ENCODE measurements around the gene PTPRG.

PTPRG gene

GRCh38 chr3:62193586-62194345, 632.4 kb downstream of the PTPRG start:
- H3K36me3 ChIP-seq (ENCODE audit: control insufficient read depth in 1 of 2, insufficient read depth in 2 of 2, low read length in 2 of 2): no peaks in the 10 kb centered on the region
- H3K9ac ChIP-seq (ENCODE audit: low read length): no peak overlapping the region
- H3K4me2 ChIP-seq (ENCODE audit: low read length): no peak overlapping the region
- H2BK5ac ChIP-seq (ENCODE audit: low read depth, low read length, poor library complexity): no peak overlapping the region
- H2BK12ac ChIP-seq (ENCODE audit: low read length): no peak overlapping the region
- H3K27me3 ChIP-seq (ENCODE audit: insufficient read depth, low read length): no peaks in the 10 kb centered on the region
- no peak overlapping the region for H3K23ac ChIP-seq (ENCODE audit: low read length)
- H3K4me3 ChIP-seq (ENCODE audit: low read depth, low read length): no peak overlapping the region
- WGBS (ENCODE audit: extremely low coverage, insufficient coverage, insufficient read length): no CpG with 5 or more reads among the region's 10 CpGs
- H3K14ac ChIP-seq (ENCODE audit: low read length): no peak overlapping the region
- H3K79me1 ChIP-seq (ENCODE audit: low read length): no peaks in the 10 kb centered on the region
- H3K18ac ChIP-seq (ENCODE audit: low read length): no peak overlapping the region
- no peak overlapping the region for H2AK5ac ChIP-seq (ENCODE audit: low read length)
- H3K4ac ChIP-seq (ENCODE audit: low read depth, low read length): no peak overlapping the region
- no peak overlapping the region for H4K8ac ChIP-seq (ENCODE audit: low read depth, low read length)
- no peak overlapping the region for H4K91ac ChIP-seq (ENCODE audit: low read depth, low read length)
- no peaks in the 10 kb centered on the region for H3K4me1 ChIP-seq (ENCODE audit: control insufficient read depth in 1 of 2, insufficient read depth in 2 of 2, low read length in 2 of 2)
- no peak overlapping the region for H3K27ac ChIP-seq (ENCODE audit: low read depth, low read length)
- H2BK120ac ChIP-seq (ENCODE audit: insufficient read depth, low read length, poor library complexity): no peak overlapping the region
- no peak overlapping the region for H2AFZ ChIP-seq (ENCODE audit: insufficient read depth, low read length, poor library complexity)
- peaks cover 5% of the 10 kb centered on the region for H3K9me3 ChIP-seq (ENCODE audit: insufficient read depth, low read depth, low read length)
- no peak for DNase-seq
- H4K12ac ChIP-seq (ENCODE audit: low read depth, low read length): no peak overlapping the region
- no peaks in the 10 kb centered on the region for H3K79me2 ChIP-seq (ENCODE audit: control insufficient read depth, insufficient read depth, low read length, poor library complexity)

DNA sequence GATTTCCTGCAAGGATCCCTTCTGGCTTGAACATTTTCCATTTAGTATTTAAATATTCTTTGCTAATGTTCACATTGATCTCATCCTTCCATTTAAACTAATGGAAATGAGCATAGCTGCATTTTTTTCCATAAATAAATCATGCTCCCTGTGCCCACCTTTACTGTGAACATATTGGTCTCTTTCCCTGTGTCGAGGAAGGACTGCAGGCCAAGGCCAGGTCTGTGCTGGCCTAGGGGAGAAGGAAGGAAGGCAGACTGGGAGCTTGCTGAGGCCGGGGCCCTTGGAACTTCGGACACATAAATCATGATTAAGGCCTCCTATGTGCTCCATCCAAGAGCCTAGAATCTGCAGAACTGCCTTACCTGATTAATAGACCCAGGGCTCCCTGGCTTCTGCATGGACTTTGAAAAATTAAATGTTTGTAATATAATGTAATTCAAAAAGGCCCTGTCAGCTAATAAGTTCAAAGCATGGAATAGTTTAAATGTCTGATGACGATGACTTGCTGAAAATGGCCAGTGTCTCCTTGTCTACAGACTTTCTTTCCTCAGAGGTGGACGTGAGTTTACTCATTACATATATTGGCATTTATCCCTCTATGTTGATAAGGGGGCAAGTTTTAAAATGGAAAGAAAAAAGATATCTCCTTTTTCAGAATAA, 636.1 kb downstream of the PTPRG start:
- Histone ChIP-seq H3K27me3 (ENCODE audit: insufficient read depth, low read length) (no peaks in the 10 kb centered on the region), H3K79me1 (ENCODE audit: low read length) (no peaks in the 10 kb centered on the region), H3K23ac (ENCODE audit: low read length) (no peak overlapping the region), H3K9ac (ENCODE audit: low read length) (no peak overlapping the region), H3K4me1 (ENCODE audit: control insufficient read depth in 1 of 2, insufficient read depth in 2 of 2, low read length in 2 of 2) (no peaks in the 10 kb centered on the region), H2BK12ac (ENCODE audit: low read length) (no peak overlapping the region), H3K9me3 (ENCODE audit: insufficient read depth, low read depth, low read length) (no peaks in the 10 kb centered on the region), H3K14ac (ENCODE audit: low read length) (no peak overlapping the region), H2BK5ac (ENCODE audit: low read depth, low read length, poor library complexity) (no peak overlapping the region), H3K79me2 (ENCODE audit: control insufficient read depth, insufficient read depth, low read length, poor library complexity) (no peaks in the 10 kb centered on the region), H4K91ac (ENCODE audit: low read depth, low read length) (no peak overlapping the region), H2AK5ac (ENCODE audit: low read length) (no peak overlapping the region), H3K4me3 (ENCODE audit: low read depth, low read length) (no peak overlapping the region), H3K4ac (ENCODE audit: low read depth, low read length) (no peak overlapping the region), H2BK120ac (ENCODE audit: insufficient read depth, low read length, poor library complexity) (no peak overlapping the region), H4K12ac (ENCODE audit: low read depth, low read length) (no peak overlapping the region), H3K4me2 (ENCODE audit: low read length) (no peak overlapping the region), H4K8ac (ENCODE audit: low read depth, low read length) (no peak overlapping the region), H3K18ac (ENCODE audit: low read length) (no peak overlapping the region), H2AFZ (ENCODE audit: insufficient read depth, low read length, poor library complexity) (no peak overlapping the region), H3K27ac (ENCODE audit: low read depth, low read length) (no peak overlapping the region), H3K36me3 (ENCODE audit: control insufficient read depth in 1 of 2, insufficient read depth in 2 of 2, low read length in 2 of 2) (peaks cover 0 to 1% of the 10 kb centered on the region in 2 experiments)
- WGBS (ENCODE audit: extremely low coverage, insufficient coverage, insufficient read length): no CpG with 5 or more reads among the region's 5 CpGs
- no peak for DNase-seq

DNA sequence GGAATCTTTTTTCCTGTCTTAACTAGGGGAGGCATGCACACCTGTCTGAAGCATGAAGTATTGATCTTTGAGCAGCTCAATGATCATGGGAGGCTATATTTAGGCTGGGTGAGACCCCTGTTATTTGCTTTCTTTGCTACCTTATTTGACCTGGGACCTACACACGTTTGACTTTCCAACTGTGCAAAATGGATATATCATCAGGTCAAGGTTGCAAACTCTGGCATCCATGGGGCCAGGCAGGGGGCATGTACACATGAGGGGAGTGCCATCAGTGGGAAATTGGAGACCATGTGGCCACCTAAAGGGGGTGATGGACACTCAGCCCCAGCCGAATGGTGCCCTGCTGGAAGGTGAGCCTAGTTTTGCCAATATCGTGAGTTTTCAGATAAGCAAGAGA, 637.8 kb downstream of the PTPRG start:
- no peak overlapping the region for H3K18ac ChIP-seq (ENCODE audit: low read length)
- no peak overlapping the region for H4K8ac ChIP-seq (ENCODE audit: low read depth, low read length)
- no peaks in the 10 kb centered on the region for H3K27me3 ChIP-seq (ENCODE audit: insufficient read depth, low read length)
- no peaks in the 10 kb centered on the region for H3K9me3 ChIP-seq (ENCODE audit: insufficient read depth, low read depth, low read length)
- no peak overlapping the region for H2BK5ac ChIP-seq (ENCODE audit: low read depth, low read length, poor library complexity)
- no peaks in the 10 kb centered on the region for H3K4me1 ChIP-seq (ENCODE audit: control insufficient read depth in 1 of 2, insufficient read depth in 2 of 2, low read length in 2 of 2)
- no peaks in the 10 kb centered on the region for H3K79me1 ChIP-seq (ENCODE audit: low read length)
- H3K36me3 ChIP-seq (ENCODE audit: control insufficient read depth in 1 of 2, insufficient read depth in 2 of 2, low read length in 2 of 2): peaks cover 2 to 8% of the 10 kb centered on the region in 2 experiments
- no peak overlapping the region for H3K4me2 ChIP-seq (ENCODE audit: low read length)
- no peak overlapping the region for H3K23ac ChIP-seq (ENCODE audit: low read length)
- H2AK5ac ChIP-seq (ENCODE audit: low read length): no peak overlapping the region
- no peak overlapping the region for H3K4ac ChIP-seq (ENCODE audit: low read depth, low read length)
- DNase-seq: no peak
- no peak overlapping the region for H2AFZ ChIP-seq (ENCODE audit: insufficient read depth, low read length, poor library complexity)
- no peak overlapping the region for H3K9ac ChIP-seq (ENCODE audit: low read length)
- H4K12ac ChIP-seq (ENCODE audit: low read depth, low read length): no peak overlapping the region
- no CpG with 5 or more reads among the region's 3 CpGs for WGBS (ENCODE audit: extremely low coverage, insufficient coverage, insufficient read length)
- no peak overlapping the region for H3K4me3 ChIP-seq (ENCODE audit: low read depth, low read length)
- H2BK12ac ChIP-seq (ENCODE audit: low read length): no peak overlapping the region
- H4K91ac ChIP-seq (ENCODE audit: low read depth, low read length): no peak overlapping the region
- H2BK120ac ChIP-seq (ENCODE audit: insufficient read depth, low read length, poor library complexity): no peak overlapping the region
- no peak overlapping the region for H3K14ac ChIP-seq (ENCODE audit: low read length)
- no peak overlapping the region for H3K27ac ChIP-seq (ENCODE audit: low read depth, low read length)
- no peaks in the 10 kb centered on the region for H3K79me2 ChIP-seq (ENCODE audit: control insufficient read depth, insufficient read depth, low read length, poor library complexity)

DNA sequence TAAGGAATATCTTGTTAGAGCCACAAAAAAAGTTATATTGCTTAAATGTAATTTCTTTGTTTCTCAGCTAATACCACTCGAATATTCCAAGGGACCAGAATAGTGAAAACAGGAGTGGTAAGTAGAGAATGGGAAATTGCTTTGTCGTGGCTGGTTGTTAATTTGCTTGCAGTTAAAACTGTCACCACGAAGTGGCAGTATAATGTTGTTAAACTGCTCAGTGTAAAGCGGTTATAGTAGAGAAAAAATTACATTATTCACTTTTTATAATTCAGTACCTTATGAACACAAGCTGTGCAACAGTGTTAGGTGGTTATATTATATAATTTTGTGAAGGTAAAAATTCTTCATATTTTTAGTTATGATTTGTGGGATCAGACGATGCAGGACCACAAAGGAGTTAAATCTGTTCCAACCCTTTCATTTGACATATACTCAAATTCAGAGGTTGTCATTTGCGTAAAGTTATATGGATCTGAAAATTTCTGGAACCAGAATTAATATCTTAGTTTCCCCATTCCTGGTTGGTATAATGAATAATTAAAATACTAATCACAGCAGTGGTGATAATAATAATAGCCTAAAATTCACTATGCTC, 640.2 kb downstream of the PTPRG start:
- no peak overlapping the region for H3K27ac ChIP-seq (ENCODE audit: low read depth, low read length)
- H2BK12ac ChIP-seq (ENCODE audit: low read length): no peak overlapping the region
- H3K79me2 ChIP-seq (ENCODE audit: control insufficient read depth, insufficient read depth, low read length, poor library complexity): no peaks in the 10 kb centered on the region
- H3K18ac ChIP-seq (ENCODE audit: low read length): no peak overlapping the region
- H4K12ac ChIP-seq (ENCODE audit: low read depth, low read length): no peak overlapping the region
- no peaks in the 10 kb centered on the region for H3K4me1 ChIP-seq (ENCODE audit: control insufficient read depth in 1 of 2, insufficient read depth in 2 of 2, low read length in 2 of 2)
- no peak overlapping the region for H2AK5ac ChIP-seq (ENCODE audit: low read length)
- H2AFZ ChIP-seq (ENCODE audit: insufficient read depth, low read length, poor library complexity): no peak overlapping the region
- DNase-seq: peak in 1 of 2 donors; percentile 67
- H3K4me2 ChIP-seq (ENCODE audit: low read length): no peak overlapping the region
- H2BK5ac ChIP-seq (ENCODE audit: low read depth, low read length, poor library complexity): no peak overlapping the region
- no peak overlapping the region for H3K4me3 ChIP-seq (ENCODE audit: low read depth, low read length)
- peaks cover 2 to 8% of the 10 kb centered on the region in 2 experiments for H3K36me3 ChIP-seq (ENCODE audit: control insufficient read depth in 1 of 2, insufficient read depth in 2 of 2, low read length in 2 of 2)
- H3K27me3 ChIP-seq (ENCODE audit: insufficient read depth, low read length): no peaks in the 10 kb centered on the region
- no peaks in the 10 kb centered on the region for H3K9me3 ChIP-seq (ENCODE audit: insufficient read depth, low read depth, low read length)
- H3K79me1 ChIP-seq (ENCODE audit: low read length): no peaks in the 10 kb centered on the region
- WGBS (ENCODE audit: extremely low coverage, insufficient coverage, insufficient read length): no CpG with 5 or more reads among the region's 6 CpGs
- H3K14ac ChIP-seq (ENCODE audit: low read length): no peak overlapping the region
- no peak overlapping the region for H3K9ac ChIP-seq (ENCODE audit: low read length)
- no peak overlapping the region for H3K4ac ChIP-seq (ENCODE audit: low read depth, low read length)
- H4K91ac ChIP-seq (ENCODE audit: low read depth, low read length): no peak overlapping the region
- H3K23ac ChIP-seq (ENCODE audit: low read length): no peak overlapping the region
- H2BK120ac ChIP-seq (ENCODE audit: insufficient read depth, low read length, poor library complexity): no peak overlapping the region
- H4K8ac ChIP-seq (ENCODE audit: low read depth, low read length): no peak overlapping the region
